Left ventricle myocardium inferior (tissue), 1 donor: Measurements from ENCODE around the gene ZNF469. TPM values are rescaled to one million over a fixed set of nuclear protein-coding genes. Genes with fewer than 3 reads are reported as not detected.

Source experiments
- DNase-seq: peaks from one replicate; pipeline ENCODE4 v3.0.0-alpha.2; 2020
- H3K27ac ChIP-seq: fragments of 200-600 bp; replicated peaks from 2 replicates; pipeline ENCODE4 v1.8.0; 2021
- H3K27me3 ChIP-seq: fragments of 200-600 bp; 2 replicates; pipeline ENCODE4 v1.8.0; 2021; ENCODE audit warnings: low read depth
- H3K36me3 ChIP-seq: fragments of 200-600 bp; 2 replicates; pipeline ENCODE4 v1.8.0; 2021
- H3K4me1 ChIP-seq: fragments of 200-600 bp; 2 replicates; pipeline ENCODE4 v1.8.0; 2021
- H3K4me3 ChIP-seq: fragments of 200-600 bp; 2 replicates; pipeline ENCODE4 v1.8.0; 2021; ENCODE audit warnings: mild to moderate bottlenecking, moderate library complexity
- H3K9me3 ChIP-seq: fragments of 200-600 bp; replicated peaks from 2 replicates; pipeline ENCODE4 v1.8.0; 2021
- CTCF ChIP-seq: fragments of 200-600 bp; IDR thresholded peaks from 2 replicates; pipeline ENCODE4 v1.8.0; 2021; ENCODE audit warnings: antibody characterized with exemption, mild to moderate bottlenecking, borderline replicate concordance
- intact Hi-C: fragments of 100-400 bp; cut with micrococcal nuclease; formaldehyde crosslinking; loops from one replicate; pipeline ENCODE4 v1.11.0; 2022
- total RNA-seq: library from RNA; stranded (reverse); fragmentation: NEBNext Ultra II Directional; extraction: Animal tissue kit (Norgen Biotek cat#: 25700); gene quantifications from one replicate; pipeline ENCODE4 v1.2.1, GENCODE V29; 2021
- donor health status: DM: no; HTN: yes; CAD: no; lungs with severe emphysema.

ZNF469 gene
- total RNA-seq, 1 donor from 2014 or later, result 0.74 TPM

GRCh38 chr16:88337538-88337937 is 45.2 kb upstream of the ZNF469 start:
- H3K27me3 ChIP-seq, result peaks cover 35% of the 10 kb centered on the region
- H3K9me3 ChIP-seq, result no peaks in the 10 kb centered on the region
- H3K36me3 ChIP-seq, result no peaks in the 10 kb centered on the region
- intact Hi-C loops, result no loop called here
- no peak for TF ChIP-seq CTCF
- no peak overlapping the region for H3K27ac ChIP-seq
- H3K4me3 ChIP-seq, result no peak overlapping the region
- no peaks in the 10 kb centered on the region for H3K4me1 ChIP-seq
- no peak for DNase-seq

- TF ChIP-seq CTCF, result no peak
- Histone ChIP-seq H3K27ac (no peak overlapping the region), H3K4me1 (no peaks in the 10 kb centered on the region), H3K9me3 (peaks cover 4% of the 10 kb centered on the region), H3K4me3 (no peak overlapping the region), H3K27me3 (peaks cover 38% of the 10 kb centered on the region), H3K36me3 (no peaks in the 10 kb centered on the region)
- intact Hi-C loops, result no loop called here
- no peak for DNase-seq
These were observed 44.6 kb upstream of the ZNF469 start for GRCh38 chr16:88338111-88338510.

GRCh38 chr16:88338896-88339295 is 43.9 kb upstream of the ZNF469 start:
- TF ChIP-seq CTCF, result no peak
- Histone ChIP-seq H3K36me3 (no peaks in the 10 kb centered on the region), H3K4me1 (no peaks in the 10 kb centered on the region), H3K27ac (no peak overlapping the region), H3K27me3 (peaks cover 38% of the 10 kb centered on the region), H3K9me3 (peaks cover 12% of the 10 kb centered on the region), H3K4me3 (no peak overlapping the region)
- intact Hi-C loops, result no loop called here
- DNase-seq, result no peak

GRCh38 chr16:88339930-88340754 is 42.6 kb upstream of the ZNF469 start:
- intact Hi-C loops, result no loop called here
- Histone ChIP-seq H3K9me3 (peaks cover 12% of the 10 kb centered on the region), H3K4me3 (no peak overlapping the region), H3K36me3 (no peaks in the 10 kb centered on the region), H3K27me3 (peaks cover 38% of the 10 kb centered on the region), H3K4me1 (no peaks in the 10 kb centered on the region), H3K27ac (no peak overlapping the region)
- DNase-seq, result no peak
- TF ChIP-seq CTCF, result no peak

- Histone ChIP-seq H3K27me3 (peaks cover 38% of the 10 kb centered on the region), H3K27ac (no peak overlapping the region), H3K4me1 (no peaks in the 10 kb centered on the region), H3K4me3 (no peak overlapping the region), H3K36me3 (no peaks in the 10 kb centered on the region), H3K9me3 (peaks cover 12% of the 10 kb centered on the region)
- intact Hi-C loops, result no loop called here
- TF ChIP-seq CTCF, result no peak
- DNase-seq, result no peak
These were observed 42.0 kb upstream of the ZNF469 start for GRCh38 chr16:88340755-88341150.
